Activated naive CD8-positive, alpha-beta T cell treated with anti-CD3 and anti-CD28 coated beads, Interleukin-2, amount 50 U/mL, for 16 hours (primary cell): Measurements from ENCODE around the gene GNAO1.
A peak's percentile ranks its signal among the peaks of the same experiment; 100 is the strongest.

ENCODE experiments used
- DNase-seq: peaks from one replicate; pipeline ENCODE4 v3.0.0-alpha.2; 2020; ENCODE audit warnings: low read depth, low spot score

The GNAO1 gene

GRCh38 chr16:56311208-56312027, 120.1 kb downstream of the GNAO1 start:
- DNase-seq = no peak

- no peak for DNase-seq
These were observed 120.7 kb downstream of the GNAO1 start for GRCh38 chr16:56312028-56312300.

- no peak for DNase-seq
These were observed 121.3 kb downstream of the GNAO1 start for GRCh38 chr16:56312556-56312955.

- no peak for DNase-seq
These were observed 123.1 kb downstream of the GNAO1 start for GRCh38 chr16:56314244-56314850.

GRCh38 chr16:56315955-56316354, 124.7 kb downstream of the GNAO1 start:
- no peak for DNase-seq

GRCh38 chr16:56316545-56316944, 125.3 kb downstream of the GNAO1 start:
- no peak for DNase-seq

GRCh38 chr16:56317998-56318826, 126.9 kb downstream of the GNAO1 start:
- peak; percentile 55 for DNase-seq

- DNase-seq = no peak
These were observed 127.5 kb downstream of the GNAO1 start for GRCh38 chr16:56318827-56319140.

- no peak for DNase-seq
These were observed 128.1 kb downstream of the GNAO1 start for GRCh38 chr16:56319376-56319775.

GRCh38 chr16:56320056-56320455, 128.8 kb downstream of the GNAO1 start:
- no peak for DNase-seq

- DNase-seq = no peak
These were observed 129.7 kb downstream of the GNAO1 start for GRCh38 chr16:56320811-56321558.

- no peak for DNase-seq
These were observed 130.3 kb downstream of the GNAO1 start for GRCh38 chr16:56321571-56321970.

- no peak for DNase-seq
These were observed 133.1 kb downstream of the GNAO1 start for GRCh38 chr16:56324406-56324805.

- no peak for DNase-seq
These were observed 134.7 kb downstream of the GNAO1 start for GRCh38 chr16:56325956-56326355.

- DNase-seq = no peak
These were observed 136.0 kb downstream of the GNAO1 start for GRCh38 chr16:56327071-56327928.

- no peak for DNase-seq
These were observed 136.6 kb downstream of the GNAO1 start for GRCh38 chr16:56327929-56328258.

- no peak for DNase-seq
These were observed 137.2 kb downstream of the GNAO1 start for GRCh38 chr16:56328276-56329022.

- no peak for DNase-seq
These were observed 138.6 kb downstream of the GNAO1 start for GRCh38 chr16:56329887-56330286.

- no peak for DNase-seq
These were observed 139.2 kb downstream of the GNAO1 start for GRCh38 chr16:56330476-56330875.

GRCh38 chr16:56331399-56331798, 140.1 kb downstream of the GNAO1 start:
- no peak for DNase-seq

GRCh38 chr16:56331915-56332314, 140.6 kb downstream of the GNAO1 start:
- DNase-seq = no peak
